ENCODE results near the gene EI24.

Gene EI24

DNA sequence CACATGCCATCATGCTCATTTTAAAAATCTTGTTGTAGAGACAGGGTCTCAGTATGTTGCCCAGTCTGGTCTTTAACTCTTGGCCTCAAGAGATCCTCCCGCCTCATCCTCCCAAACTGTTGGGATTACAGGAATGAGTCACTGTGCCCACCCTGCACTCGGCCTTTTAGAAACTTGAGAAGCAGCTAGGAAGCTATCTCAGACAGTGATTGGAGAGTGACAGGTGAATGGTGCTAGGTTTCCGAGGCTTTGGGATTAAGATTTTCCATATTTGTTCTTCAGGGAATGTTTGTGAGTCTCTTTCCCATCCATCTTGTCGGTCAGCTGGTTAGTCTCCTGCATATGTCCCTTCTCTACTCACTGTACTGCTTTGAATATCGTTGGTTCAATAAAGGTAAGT is 10.5 kb downstream of the EI24 start:
- DNase-seq (ENCODE audit: low read depth): no peak

DNA sequence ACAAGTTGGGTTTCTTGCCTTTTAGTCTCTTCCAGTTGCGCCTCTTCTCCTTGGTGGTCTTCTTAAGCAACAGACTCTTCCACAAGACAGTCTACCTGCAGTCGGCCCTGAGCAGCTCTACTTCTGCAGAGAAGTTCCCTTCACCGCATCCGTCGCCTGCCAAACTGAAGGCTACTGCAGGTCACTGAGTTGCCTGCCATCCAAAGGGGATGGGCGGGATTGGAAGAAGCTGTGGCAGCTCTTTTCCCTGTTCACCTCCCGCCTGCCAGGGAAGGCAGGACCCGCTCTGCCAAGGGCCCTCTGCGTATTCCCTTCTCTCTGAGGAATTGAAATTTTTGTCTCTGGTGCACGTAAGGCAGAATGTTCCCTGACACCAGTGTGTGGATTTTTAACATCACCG is 14.2 kb downstream of the EI24 start:
- no peak for DNase-seq (ENCODE audit: low read depth)

DNA sequence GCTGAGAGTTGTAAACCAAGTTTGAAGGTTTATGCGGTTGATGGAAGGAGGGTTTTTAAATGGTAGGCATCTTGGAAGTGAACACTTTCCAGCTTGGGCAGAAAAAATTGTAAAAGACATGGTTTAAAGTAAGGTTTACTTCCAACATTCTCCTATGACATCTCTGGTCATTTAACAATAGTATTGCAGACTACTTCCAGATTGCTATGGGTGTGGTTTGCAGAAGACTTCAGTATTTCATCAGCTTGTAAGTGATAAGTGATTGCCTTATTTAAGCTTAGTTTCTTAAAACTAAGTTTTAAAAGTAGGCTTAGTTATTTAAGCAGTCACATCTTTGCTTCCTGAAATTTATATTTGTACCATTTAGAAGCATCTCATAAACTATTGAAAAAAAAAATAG is 16.2 kb downstream of the EI24 start:
- DNase-seq (ENCODE audit: low read depth): no peak

DNA sequence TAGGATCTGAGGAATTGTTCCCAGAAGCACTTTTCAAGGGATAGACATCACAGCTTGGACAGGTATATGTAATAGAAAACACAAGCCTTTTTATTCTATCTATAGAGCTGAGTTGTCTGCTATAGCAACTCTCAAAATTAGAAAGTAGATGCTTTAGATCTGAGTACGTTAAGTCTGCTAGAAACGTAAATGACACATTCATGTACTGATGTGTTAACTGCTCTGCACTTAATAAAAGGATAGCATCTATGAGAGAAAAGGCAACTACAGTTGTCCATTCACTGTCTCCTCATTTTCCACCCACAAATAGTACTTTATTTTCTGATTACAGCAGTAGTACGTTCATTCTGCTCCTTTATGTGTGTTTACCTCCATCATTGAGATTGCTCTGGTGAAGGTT is 17.3 kb downstream of the EI24 start:
- DNase-seq (ENCODE audit: low read depth): no peak

DNA sequence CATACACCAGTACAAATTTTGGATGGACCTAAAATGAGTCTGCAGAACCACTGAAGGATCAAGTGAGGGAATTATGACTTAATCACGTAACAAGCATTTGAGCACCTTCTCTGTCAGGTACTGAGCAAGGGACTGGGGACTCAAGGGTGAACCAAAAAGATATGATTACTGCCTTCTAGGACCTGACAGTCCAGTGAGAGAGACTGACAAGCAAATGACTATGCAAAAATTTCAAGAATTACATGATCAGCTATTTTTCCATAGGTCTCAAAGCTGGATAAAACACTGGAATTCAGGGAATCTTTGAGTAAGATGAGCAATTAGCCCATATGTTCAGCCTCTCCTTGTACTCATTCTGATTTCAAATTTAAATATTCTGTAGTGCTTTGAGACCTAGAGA is 18.2 kb downstream of the EI24 start:
- no peak for DNase-seq (ENCODE audit: low read depth)

DNA sequence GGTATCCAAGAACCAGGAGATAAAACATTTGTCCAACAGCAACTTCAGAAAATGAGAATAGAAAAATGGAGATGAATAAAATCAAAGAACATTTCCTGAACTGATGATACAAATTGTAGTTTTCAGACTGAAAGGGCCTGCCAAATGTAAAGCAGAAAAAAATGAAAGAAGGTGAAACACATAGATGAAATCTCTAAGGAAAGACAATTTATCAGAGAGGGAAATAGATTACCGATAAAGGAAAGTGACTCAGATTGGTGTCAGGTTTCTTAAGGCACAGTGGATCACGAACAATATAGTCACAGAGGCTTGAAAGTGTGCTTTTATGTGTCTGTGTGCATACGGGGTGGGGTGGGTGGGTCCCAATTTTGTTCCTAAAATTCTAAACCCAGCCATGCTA is 19.2 kb downstream of the EI24 start:
- no peak for DNase-seq (ENCODE audit: low read depth)

DNA sequence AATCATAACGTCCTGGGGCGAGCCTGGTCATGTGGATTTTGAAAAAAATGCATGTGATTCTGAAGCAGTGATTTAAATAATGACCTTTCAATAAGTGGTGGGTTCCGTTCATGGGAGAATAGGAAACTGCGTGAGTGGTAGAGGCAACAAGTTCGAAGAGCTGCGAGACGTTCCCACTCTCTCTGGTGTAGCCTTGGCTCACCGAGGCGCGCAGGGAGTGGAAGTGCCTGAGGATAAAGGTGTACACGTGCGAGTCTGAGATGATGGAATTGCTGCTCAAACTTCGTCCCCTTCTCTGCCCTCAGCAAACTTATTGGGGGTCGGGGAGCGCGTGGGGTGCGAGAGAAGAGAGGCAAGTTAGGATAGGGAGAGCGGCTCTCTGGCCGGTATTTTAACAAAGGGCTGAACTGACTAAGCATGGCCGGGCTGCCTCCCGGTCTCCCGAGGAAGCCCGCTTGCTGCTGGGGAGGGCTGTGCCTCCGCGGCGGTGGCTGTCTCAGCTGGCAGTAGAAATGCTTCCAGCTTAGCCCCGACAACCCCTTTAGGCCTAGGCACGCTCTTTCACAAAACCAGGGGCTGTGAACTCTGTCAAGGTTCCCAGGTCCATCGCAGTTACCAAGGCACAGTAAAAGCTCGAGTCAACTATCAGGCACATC is 22.5 kb downstream of the EI24 start:
- peak; percentile 21 for DNase-seq (ENCODE audit: low read depth)

DNA sequence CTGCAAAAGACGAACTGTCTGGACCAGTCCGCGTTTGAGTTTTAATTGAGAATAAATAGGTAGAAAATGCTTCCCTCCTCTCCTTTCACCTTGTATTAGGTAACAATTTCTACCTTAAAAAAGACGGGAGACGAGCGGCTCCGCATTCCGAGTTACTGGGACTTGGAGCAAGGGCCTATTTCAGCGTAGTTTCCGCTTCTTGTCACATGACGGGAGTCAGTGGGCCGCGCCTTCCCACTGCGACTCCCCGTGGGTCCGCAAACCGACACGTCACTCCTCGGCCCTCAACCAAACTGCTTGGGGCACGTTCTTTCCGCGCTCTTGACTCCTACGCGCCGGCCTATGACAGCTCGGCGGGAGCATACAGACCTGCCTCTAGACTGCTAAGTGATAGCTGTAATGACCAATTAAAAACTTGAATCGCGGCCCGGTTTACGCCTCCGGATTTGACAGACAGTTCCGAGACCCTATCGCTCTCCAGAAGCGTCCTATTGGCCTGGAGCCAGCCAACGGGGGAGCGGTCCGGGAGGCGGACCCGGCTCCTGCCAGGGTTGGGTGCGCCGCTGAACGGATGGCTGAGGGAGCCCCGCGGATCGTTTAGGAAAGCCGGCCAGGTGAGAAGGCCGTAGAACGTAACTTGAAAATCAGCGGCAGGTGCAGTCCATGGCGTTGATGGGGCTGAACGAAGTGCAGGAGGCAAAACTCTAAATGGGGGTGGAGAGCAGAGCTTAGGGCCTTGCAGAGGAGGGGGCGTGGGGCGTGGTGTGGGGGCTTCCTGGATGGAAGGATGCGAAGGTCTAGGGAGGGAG is 23.2 kb downstream of the EI24 start, which contains the start of gene STT3A:
Gene STT3A, plus strand, starts transcription at position 548 of the 809 bp plus-strand sequence. CDS start 3,064 bp downstream, outside the sequence.
- peak; percentile 94 for DNase-seq (ENCODE audit: low read depth)

DNA sequence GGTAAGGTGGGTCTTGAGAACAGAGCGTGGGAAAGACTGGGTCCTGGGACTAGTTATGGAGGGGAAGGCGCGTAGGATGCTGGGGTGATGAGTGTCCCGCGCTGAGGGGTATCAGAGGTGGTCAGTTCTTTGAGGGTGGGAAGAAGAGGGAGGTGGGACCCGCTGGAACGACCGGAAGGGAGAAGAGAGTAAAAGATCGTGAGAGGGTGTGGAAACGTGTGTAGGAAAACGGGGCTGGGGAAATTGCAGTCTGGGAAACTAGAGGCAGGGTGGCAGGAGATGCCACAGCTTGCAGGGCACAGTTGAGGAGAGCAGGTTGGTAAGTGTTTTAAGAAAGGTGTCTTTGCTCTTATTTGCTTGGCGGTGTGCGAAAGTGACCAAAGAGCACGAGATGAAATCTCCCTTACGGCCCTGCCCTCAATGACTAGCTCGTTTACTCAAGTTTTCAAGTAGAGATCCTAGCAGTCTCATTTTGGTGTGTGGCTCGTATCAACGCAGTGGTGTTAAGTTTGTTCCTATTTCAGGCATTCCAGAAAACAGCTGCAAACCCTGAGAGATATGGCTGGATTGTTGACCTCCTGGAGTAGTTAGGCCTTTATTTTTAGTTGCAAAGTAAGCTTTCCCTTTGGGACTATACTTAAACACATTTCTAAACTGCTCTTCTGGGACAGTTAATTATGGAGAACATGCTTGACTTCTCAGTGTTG is 24.0 kb downstream of the EI24 start:
- no peak for DNase-seq (ENCODE audit: low read depth)

DNA sequence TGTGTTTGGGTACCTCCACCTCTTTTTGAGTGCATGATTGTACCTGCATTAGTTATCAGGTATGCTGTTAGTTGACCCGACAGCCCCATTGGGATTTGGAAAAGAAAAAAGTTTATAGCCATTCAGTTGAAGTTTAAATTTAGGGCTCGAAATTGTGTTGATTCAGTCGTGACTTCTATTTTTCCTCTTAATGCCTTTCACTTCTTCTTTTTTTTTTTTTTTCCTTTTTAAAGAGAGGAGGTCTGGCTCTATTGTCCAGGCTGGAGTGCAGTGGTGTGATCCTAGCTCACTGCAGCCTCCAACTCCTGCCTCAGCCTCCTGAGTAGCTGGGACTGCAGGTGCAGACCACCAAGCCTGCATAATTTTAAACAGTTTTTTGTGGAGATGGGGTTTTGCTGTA is 25.7 kb downstream of the EI24 start:
- DNase-seq (ENCODE audit: low read depth): no peak

DNA sequence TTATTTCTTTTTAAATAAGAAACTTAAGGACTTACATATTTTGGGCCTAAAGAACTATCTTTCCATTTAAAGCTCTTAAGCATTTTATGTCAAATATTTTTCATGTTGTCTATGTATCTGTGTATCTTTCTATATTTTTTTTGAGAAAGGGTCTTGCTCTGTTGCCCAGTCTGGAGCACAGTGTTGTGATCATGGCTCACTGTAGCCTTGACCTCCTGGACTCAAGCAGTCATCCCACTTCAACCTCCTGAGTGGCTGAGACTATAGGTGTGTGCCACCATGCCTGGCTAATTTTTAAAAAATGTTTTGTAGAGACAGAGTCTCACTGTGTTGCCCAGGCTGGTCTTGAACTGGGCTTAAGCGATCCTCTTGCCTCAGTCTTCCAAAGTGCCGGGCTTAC is 31.4 kb downstream of the EI24 start:
- no peak for DNase-seq (ENCODE audit: low read depth)

DNA sequence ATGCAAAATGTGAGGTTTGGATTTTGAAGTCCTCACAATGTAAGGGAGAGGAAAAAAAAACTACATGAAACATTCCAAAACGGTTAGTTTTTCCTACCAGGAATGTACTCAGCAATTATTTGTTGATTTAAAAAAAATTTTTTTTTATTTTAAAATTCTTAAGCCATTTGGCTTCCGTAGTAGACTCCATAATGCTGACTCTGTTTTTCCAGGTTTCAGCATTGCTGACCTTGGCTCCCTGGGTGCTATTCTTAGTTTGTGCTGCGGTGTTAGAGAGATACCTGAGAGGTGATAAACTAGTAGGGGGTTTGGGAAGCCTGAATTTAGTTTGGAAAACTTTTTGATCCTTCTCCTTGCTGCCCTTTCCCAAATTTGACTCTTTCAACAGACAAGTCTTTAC is 33.9 kb downstream of the EI24 start:
- no peak for DNase-seq (ENCODE audit: low read depth)

DNA sequence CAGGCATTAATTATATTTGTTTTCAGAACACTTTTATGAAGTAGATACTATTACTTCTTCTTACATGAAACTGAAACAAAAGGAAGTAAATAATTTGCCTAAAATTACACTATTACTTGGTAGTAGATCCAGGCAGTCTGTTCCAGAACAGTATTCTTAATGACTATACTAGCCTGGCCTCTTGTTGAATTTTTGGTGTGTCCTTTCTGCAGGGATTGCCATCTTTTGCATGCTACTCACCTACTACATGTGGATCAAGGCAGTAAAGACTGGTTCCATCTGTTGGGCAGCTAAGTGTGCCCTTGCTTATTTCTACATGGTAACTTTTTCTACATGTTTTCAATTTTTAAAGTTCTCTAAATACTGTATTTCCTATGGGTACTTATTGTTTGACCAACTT is 36.1 kb downstream of the EI24 start:
- DNase-seq (ENCODE audit: low read depth): no peak

DNA sequence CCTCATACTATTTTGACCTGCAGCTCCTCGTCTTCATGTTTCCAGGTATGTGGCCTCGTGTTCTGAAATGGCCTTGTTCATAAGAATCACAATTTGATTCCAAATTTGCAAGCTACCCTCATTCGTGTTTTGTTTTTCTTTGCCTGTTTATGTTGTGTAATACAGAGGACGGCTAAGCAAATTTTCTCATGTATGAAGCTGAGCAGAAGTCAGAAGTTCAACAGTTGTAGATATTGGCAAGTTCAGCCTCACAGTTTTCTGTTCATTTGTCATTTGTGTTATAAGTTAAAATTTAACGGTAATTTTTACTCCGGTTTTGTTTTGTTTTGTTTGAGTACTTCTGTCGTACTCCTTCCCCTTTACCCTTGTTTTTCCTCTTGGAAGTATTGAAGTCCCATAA is 40.3 kb downstream of the EI24 start:
- no peak for DNase-seq (ENCODE audit: low read depth)

DNA sequence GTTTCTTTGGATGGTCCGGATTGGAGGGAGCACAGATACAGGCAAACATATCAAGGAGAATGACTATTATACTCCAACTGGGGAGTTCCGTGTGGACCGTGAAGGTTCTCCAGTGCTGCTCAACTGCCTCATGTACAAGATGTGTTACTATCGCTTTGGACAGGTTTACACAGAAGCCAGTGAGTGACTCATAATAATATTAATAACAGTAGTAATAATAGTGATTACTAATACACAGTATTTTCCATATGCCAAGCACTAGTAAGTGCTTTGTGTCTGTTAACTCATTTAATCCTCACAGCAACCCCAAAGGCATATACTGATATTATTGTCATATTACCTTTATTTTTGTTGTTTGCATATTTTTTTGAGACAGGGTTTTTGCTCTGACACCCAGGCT is 49.1 kb downstream of the EI24 start:
- no peak for DNase-seq (ENCODE audit: low read depth)

DNA sequence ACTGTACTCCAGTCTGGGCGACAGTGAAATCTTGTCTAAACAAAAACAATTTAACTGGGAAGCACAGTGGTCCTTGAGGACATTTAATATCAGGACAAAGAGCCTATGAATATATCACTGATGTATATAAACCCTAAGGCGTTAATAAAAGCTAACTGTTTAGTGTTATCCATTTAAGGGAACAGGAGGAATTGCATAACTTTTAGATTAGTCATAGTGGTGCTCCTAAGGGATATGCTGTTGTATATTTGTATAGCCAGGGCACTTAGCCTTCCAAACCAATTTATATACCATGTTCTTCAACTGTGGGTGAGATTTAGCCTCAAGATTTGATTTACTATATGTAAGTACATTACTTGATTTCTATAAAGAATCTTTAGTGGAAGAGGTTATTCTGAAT is 52.7 kb downstream of the EI24 start:
- DNase-seq (ENCODE audit: low read depth): no peak

DNA sequence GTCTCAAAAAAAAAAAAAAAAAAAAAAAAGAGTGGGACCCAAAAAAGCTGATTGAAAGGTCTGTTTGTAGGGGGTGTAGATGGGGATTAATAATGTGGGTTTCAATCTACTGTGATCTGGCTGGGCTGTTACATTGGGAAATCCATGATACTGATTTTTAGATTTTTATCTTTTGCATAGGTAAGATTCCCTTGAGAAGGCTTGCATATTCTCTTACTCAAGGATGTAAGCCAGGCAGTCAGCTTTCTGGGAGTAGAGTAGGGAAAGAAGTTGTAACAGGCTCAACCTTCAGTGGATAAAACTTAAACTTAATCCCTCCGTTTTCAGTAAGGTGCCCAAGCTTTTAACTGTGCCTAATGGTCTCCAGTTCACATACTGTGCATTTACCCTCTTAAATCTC is 53.8 kb downstream of the EI24 start:
- no peak for DNase-seq (ENCODE audit: low read depth)

DNA sequence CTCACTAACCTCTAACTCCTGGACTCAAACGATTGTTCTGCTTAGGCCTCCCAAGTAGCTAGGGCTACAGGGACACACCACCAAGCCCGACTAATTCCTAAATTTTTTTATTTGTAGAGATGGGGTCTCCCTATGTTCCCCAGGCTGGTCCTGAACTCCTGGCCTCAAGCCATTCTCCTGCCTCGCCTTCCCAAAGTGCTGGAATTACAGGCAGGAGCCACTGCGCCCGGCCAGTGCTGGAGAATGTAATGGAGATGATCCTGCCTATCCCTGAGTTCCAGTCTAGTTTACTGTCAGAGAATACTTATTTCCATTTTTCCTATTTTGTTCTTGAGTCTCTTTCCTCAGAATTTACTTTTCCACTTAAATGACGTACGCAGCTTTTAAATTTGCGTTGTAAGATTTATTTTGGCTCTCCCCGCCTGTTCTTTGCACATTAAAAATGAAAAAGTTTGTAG is 55.5 kb downstream of the EI24 start, which contains the start of gene CHEK1:
Gene CHEK1, plus strand, starts transcription at position 408 of the 458 bp plus-strand sequence. CDS start 1,606 bp downstream, outside the sequence.
- DNase-seq (ENCODE audit: low read depth): no peak

DNA sequence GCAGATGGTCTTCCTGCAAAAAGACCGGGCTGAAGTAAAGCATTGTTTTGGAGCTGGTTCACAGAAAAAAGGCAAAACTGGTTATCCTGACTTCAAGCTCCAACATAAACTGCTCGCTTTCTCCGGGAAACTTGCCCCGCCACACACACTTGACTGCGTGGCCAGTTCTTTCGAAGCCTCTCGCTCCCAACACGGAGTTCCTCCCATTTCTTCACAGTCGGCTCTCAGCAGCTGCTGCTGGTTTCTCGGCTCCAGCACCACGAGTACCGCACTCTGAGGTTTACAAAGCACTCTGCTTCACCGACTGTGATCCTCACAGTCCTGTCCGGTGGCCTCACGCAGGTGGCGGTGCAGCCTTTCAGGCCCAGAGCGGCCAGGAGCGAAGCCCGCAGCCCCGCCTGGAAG is 56.0 kb downstream of the EI24 start:
- DNase-seq (ENCODE audit: low read depth): no peak

DNA sequence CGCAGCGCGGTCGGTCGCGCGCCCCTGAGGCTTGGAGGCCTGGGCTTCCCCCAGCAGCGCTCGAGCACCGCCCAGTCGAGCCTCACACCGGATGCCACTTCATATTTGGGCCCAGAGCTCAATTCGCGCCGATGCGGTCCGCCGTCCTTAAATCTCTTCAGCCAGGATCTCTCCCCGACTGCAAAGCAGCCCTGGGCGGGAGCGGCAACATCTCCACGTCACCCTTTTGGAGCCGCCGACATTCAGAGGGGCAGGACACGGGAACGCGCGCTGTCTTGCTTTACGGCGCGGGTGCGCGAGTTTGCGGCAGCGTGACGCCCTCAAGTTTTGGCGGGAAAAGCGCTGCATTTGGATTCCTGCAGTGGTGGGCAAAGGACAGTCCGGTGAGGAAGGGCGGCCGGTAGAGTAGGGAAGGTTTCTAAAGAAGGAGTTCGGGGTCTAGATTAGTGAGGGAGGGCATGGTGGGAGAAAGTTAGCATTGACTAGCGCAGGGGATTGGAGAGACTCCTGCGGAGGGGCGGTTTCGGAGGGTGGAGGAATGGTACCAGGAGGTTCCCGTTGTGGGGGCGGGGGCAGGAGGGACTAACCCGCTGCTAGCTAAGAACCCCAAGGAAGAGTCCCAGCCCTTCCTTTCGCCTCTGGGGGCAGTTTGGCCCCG is 56.5 kb downstream of the EI24 start:
- peak; percentile 86 for DNase-seq (ENCODE audit: low read depth)

DNA sequence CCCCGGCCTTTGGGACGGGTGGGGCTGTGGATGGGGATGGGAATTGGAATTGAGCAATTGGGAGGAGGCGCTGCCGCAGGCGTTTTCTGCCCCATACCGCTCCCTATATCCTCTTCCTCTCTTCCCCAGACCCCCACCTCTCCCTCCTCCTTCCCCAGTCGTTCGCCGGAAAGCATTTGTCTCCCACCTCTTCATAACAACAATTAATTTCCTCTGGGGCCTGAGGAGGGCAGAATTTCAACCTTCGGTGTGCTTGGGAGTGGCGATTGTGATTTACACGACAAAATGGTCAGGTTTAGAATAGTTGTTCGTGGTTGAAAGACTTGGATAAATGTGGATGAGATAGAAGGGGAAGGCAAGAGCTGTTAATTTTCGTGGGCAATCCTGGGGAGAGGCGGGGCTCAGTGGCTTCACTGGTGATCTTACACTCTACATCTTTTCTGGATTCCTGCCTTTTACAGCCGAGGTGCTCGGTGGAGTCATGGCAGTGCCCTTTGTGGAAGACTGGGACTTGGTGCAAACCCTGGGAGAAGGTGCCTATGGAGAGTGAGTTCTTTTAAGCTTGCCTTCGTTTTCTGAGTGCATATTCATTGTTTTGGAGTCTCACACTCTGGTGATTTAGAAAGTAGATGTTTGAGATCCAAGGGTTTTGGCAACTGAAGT is 57.1 kb downstream of the EI24 start:
- no peak for DNase-seq (ENCODE audit: low read depth)
